B cell (primary cell): ENCODE data around the gene HTR4. TPM values are rescaled to one million over a fixed set of nuclear protein-coding genes. Genes with fewer than 3 reads are reported as not detected.

Experiments
- ATAC-seq: fragments of 200-7000 bp; cut with Tn5 transposase; one replicate; pipeline ENCODE4 v1.10.0; 2021; ENCODE audit warnings: low read depth, mild to moderate bottlenecking, moderate number of reproducible peaks, moderate library complexity
- CTCF ChIA-PET: fragments of 350-600 bp; sonication (Branson Sonifier 250); formaldehyde crosslinking; loops from one replicate; lab custom pipeline; 2021; ENCODE audit warnings: antibody characterized with exemption, inconsistent platforms; lab: Charles Lee
- POLR2A ChIA-PET: fragments of 350-600 bp; sonication (Branson Sonifier 250); formaldehyde crosslinking; loops from one replicate; lab custom pipeline; 2021; ENCODE audit warnings: antibody characterized with exemption; lab: Charles Lee
- DNase-seq: peaks from one replicate; pipeline ENCODE4 v3.0.0; 2013
- H2AFZ ChIP-seq: 2 replicates; pipeline ENCODE4 v1.6.1; 2012; ENCODE audit warnings: mild to moderate bottlenecking, low read depth, low read length; ENCODE audit not compliant: insufficient read depth, poor library complexity, severe bottlenecking
- H3K27ac ChIP-seq, 2 donors: 1 replicate in 1 of 2; 2 replicates in 1 of 2; pipeline ENCODE4 v1.5.1; 2012 to 2013; ENCODE audit warnings: low read length in 2 of 2, mild to moderate bottlenecking in 2 of 2, moderate library complexity in 1 of 2
- H3K27me3 ChIP-seq, 4 experiments: fragments of 200-600 bp in 1 of 4; sonication (generic) in 1 of 4; replicated peaks in 1 of 4; 1 replicate in 2 of 4; 2 replicates in 2 of 4; pipeline versions ENCODE4 v1.6.1 to v1.7.0; 2013 to 2016; ENCODE audit warnings: low read length in 3 of 4, mild to moderate bottlenecking in 2 of 4, mixed read lengths in 1 of 4, moderate library complexity in 1 of 4; ENCODE audit not compliant: insufficient read depth in 4 of 4, control insufficient read depth in 3 of 4; ENCODE audit errors: control extremely low read depth in 1 of 4
- H3K36me3 ChIP-seq, 2 experiments: replicated peaks in 1 of 2; 1 replicate in 1 of 2; 2 replicates in 1 of 2; pipeline versions ENCODE4 v1.6.1 to v1.7.1; 2013; ENCODE audit warnings: low read length in 1 of 2; ENCODE audit not compliant: insufficient read depth in 2 of 2, control insufficient read depth in 1 of 2; ENCODE audit errors: control extremely low read depth in 1 of 2, extremely low read depth in 1 of 2
- H3K4me1 ChIP-seq, 2 donors: fragments of 200-600 bp in 1 of 2; sonication (generic) in 1 of 2; 1 replicate in 1 of 2; 2 replicates in 1 of 2; pipeline versions ENCODE4 v1.5.1 to v1.6.1; 2013 to 2017; ENCODE audit warnings: low read length in 2 of 2; ENCODE audit not compliant: control insufficient read depth in 2 of 2, insufficient read depth in 2 of 2
- H3K4me2 ChIP-seq: replicated peaks from 2 replicates; pipeline ENCODE3; 2012; ENCODE audit warnings: mild to moderate bottlenecking, low read depth, low read length; ENCODE audit not compliant: poor library complexity, severe bottlenecking
- H3K4me3 ChIP-seq, 5 experiments: fragments of 200-600 bp in 1 of 5; sonication (generic) in 1 of 5; 1 replicate in 3 of 5; 2 replicates in 2 of 5; pipeline versions ENCODE4 v1.5.1 to v1.7.0; 2011 to 2016; ENCODE audit warnings: low read length in 4 of 5, mild to moderate bottlenecking in 4 of 5, low read depth in 2 of 5, control low read depth in 1 of 5, moderate library complexity in 1 of 5; ENCODE audit not compliant: insufficient read depth in 1 of 5; ENCODE audit errors: control extremely low read depth in 1 of 5, extremely low read depth in 1 of 5
- H3K79me2 ChIP-seq: fragments of 200-600 bp; sonication (generic); one replicate; pipeline ENCODE4 v1.6.0; 2016; ENCODE audit warnings: low read length; ENCODE audit not compliant: control insufficient read depth, insufficient read depth
- H3K9ac ChIP-seq: fragments of 200-600 bp; sonication (generic); 2 replicates; pipeline ENCODE4 v1.6.1; 2017; ENCODE audit warnings: mild to moderate bottlenecking, low read length, moderate library complexity
- H3K9me3 ChIP-seq, 3 donors: one replicate each; pipeline versions ENCODE4 v1.6.1 to v1.7.1; 2013; ENCODE audit warnings: low read length in 2 of 3; ENCODE audit not compliant: control insufficient read depth in 2 of 3, insufficient read depth in 1 of 3; ENCODE audit errors: control extremely low read depth in 1 of 3
- H4K20me1 ChIP-seq: 2 replicates; pipeline ENCODE4 v1.6.0; 2012; ENCODE audit warnings: mild to moderate bottlenecking, low read length; ENCODE audit not compliant: insufficient read depth, control insufficient read depth, poor library complexity, severe bottlenecking
- H3K27ac Mint-ChIP-seq: one replicate; pipeline ENCODE4 v1.8.0; 2021; ENCODE audit warnings: mixed read lengths
- H3K27me3 Mint-ChIP-seq: one replicate; pipeline ENCODE4 v1.8.0; 2021; ENCODE audit warnings: mixed read lengths
- H3K4me1 Mint-ChIP-seq: one replicate; pipeline ENCODE4 v1.8.0; 2021; ENCODE audit warnings: mixed read lengths
- H3K4me3 Mint-ChIP-seq: one replicate; pipeline ENCODE4 v1.8.0; 2021; ENCODE audit warnings: mixed read lengths
- H3K9me3 Mint-ChIP-seq: one replicate; pipeline ENCODE4 v1.8.0; 2022; ENCODE audit warnings: mixed read lengths; ENCODE audit not compliant: insufficient read depth
- EZH2 ChIP-seq: IDR thresholded peaks from 2 replicates; pipeline ENCODE4 v1.6.1; 2012; ENCODE audit warnings: borderline replicate concordance, low read depth, mild to moderate bottlenecking, moderate library complexity, low read length; ENCODE audit not compliant: insufficient read depth, poor library complexity, severe bottlenecking
- WGBS: methylation state at CpG from one replicate; pipeline ENCODE4 v1.1.5; 2013; ENCODE audit warnings: missing lambda C conversion rate; ENCODE audit not compliant: insufficient coverage; 5-methylcytosine and 5-hydroxymethylcytosine counted together
- intact Hi-C: fragments of 100-400 bp; cut with micrococcal nuclease; formaldehyde crosslinking; loops from one replicate; pipeline ENCODE4 v1.10.0; 2022
- polyA plus RNA-seq: library from polyadenylated mRNA; depleted of rRNA; stranded (reverse); fragments of >200 nt; gene quantifications from 2 replicates; pipeline ENCODE4 v1.2.3, GENCODE V29; 2012
- total RNA-seq, 2 donors: library from RNA; stranded (reverse); fragments of 120-200 nt in 1 of 2; gene quantifications; 1 replicate in 1 of 2; 2 replicates in 1 of 2; pipeline versions ENCODE4 v1.2.3 to v1.2.4, GENCODE V29; 2013 to 2022
- TF ChIP-seq, protein P1 (sequence below): fragments of 200-600 bp; IDR thresholded peaks from one replicate; pipeline ENCODE4 v1.8.0; 2022; ENCODE audit warnings: antibody characterized with exemption, mild to moderate bottlenecking

Gene HTR4
- total and polyA plus RNA-seq, 2 donors (not counting 1 experiment from before 2014, with no cell fraction given) = not detected

- Mint-ChIP-seq H3K4me1 (no peaks in the 10 kb centered on the region), H3K9me3 (peaks cover 4% of the 10 kb centered on the region), H3K27ac (no peak overlapping the region), H3K4me3 (no peak overlapping the region), H3K27me3 (peaks cover 18% of the 10 kb centered on the region)
- no peak for ATAC-seq
- no peak for DNase-seq
- Histone ChIP-seq H3K36me3 (no peaks in the 10 kb centered on the region), H3K4me3 (no peak overlapping the region), H3K9ac (no peak overlapping the region), H3K79me2 (no peaks in the 10 kb centered on the region), H4K20me1 (no peaks in the 10 kb centered on the region), H3K4me1 (no peaks in the 10 kb centered on the region), H3K27me3 (peaks cover 0 to 3% (median 0%) of the 10 kb centered on the region in 4 experiments), H3K9me3 (peaks cover 0 to 4% (median 0%) of the 10 kb centered on the region in 3 donors), H3K27ac (no peak overlapping the region), H2AFZ (no peak overlapping the region), H3K4me2 (no peak overlapping the region)
- TF ChIP-seq, protein P1, sequence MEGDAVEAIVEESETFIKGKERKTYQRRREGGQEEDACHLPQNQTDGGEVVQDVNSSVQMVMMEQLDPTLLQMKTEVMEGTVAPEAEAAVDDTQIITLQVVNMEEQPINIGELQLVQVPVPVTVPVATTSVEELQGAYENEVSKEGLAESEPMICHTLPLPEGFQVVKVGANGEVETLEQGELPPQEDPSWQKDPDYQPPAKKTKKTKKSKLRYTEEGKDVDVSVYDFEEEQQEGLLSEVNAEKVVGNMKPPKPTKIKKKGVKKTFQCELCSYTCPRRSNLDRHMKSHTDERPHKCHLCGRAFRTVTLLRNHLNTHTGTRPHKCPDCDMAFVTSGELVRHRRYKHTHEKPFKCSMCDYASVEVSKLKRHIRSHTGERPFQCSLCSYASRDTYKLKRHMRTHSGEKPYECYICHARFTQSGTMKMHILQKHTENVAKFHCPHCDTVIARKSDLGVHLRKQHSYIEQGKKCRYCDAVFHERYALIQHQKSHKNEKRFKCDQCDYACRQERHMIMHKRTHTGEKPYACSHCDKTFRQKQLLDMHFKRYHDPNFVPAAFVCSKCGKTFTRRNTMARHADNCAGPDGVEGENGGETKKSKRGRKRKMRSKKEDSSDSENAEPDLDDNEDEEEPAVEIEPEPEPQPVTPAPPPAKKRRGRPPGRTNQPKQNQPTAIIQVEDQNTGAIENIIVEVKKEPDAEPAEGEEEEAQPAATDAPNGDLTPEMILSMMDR = no peak
- no peak for TF ChIP-seq EZH2
- ChIA-PET POLR2A (no interaction called here), CTCF (no interaction called here)
- intact Hi-C loops = no loop called here
- WGBS = no CpG with 5 or more reads among the region's 3 CpGs
Observed at GRCh38 chr5:148699028-148699427, 44.7 kb upstream of the HTR4 start.

GRCh38 chr5:148697809-148698196, 43.5 kb upstream of the HTR4 start:
- Histone ChIP-seq H3K79me2 (no peaks in the 10 kb centered on the region), H3K27ac (no peak overlapping the region), H3K36me3 (no peaks in the 10 kb centered on the region), H3K27me3 (peaks cover 0 to 3% (median 0%) of the 10 kb centered on the region in 4 experiments), H3K9me3 (peaks cover 0 to 4% (median 0%) of the 10 kb centered on the region in 3 donors), H4K20me1 (no peaks in the 10 kb centered on the region), H2AFZ (no peak overlapping the region), H3K9ac (no peak overlapping the region), H3K4me3 (no peak overlapping the region), H3K4me2 (no peak overlapping the region), H3K4me1 (no peaks in the 10 kb centered on the region)
- Mint-ChIP-seq H3K4me1 (no peaks in the 10 kb centered on the region), H3K4me3 (no peak overlapping the region), H3K9me3 (peaks cover 4% of the 10 kb centered on the region), H3K27me3 (peaks cover 17% of the 10 kb centered on the region), H3K27ac (no peak overlapping the region)
- ChIA-PET POLR2A (no interaction called here), CTCF (no interaction called here)
- ATAC-seq = no peak
- intact Hi-C loops = no loop called here
- DNase-seq = no peak
- no CpG with 5 or more reads among the region's 2 CpGs for WGBS
- no peak for TF ChIP-seq EZH2
- TF ChIP-seq, protein P1 = no peak
